Stimulated activated memory B cell treated with anti-CD40 and anti-IgM and Interleukin-4, amounts not matched to agents 10 μg/mL and 1 μg/mL and 100 μg/mL, for 72 hours (primary cell): ENCODE measurements around the gene ABCC4.

Experiments used
- ATAC-seq: fragments of 150-1000 bp; cut with Tn5 transposase; 2 replicates; pipeline ENCODE4 v1.10.0; 2021
- H3K27ac Mint-ChIP-seq: one replicate; pipeline ENCODE4 v1.8.0; 2022; ENCODE audit warnings: mild to moderate bottlenecking, mixed read lengths
- H3K27me3 Mint-ChIP-seq: one replicate; pipeline ENCODE4 v1.8.0; 2022; ENCODE audit warnings: mixed read lengths
- H3K36me3 Mint-ChIP-seq: one replicate; pipeline ENCODE4 v1.8.0; 2022; ENCODE audit warnings: mixed read lengths
- H3K4me1 Mint-ChIP-seq: one replicate; pipeline ENCODE4 v1.8.0; 2022; ENCODE audit warnings: mixed read lengths
- H3K4me3 Mint-ChIP-seq: one replicate; pipeline ENCODE4 v1.8.0; 2022; ENCODE audit warnings: mild to moderate bottlenecking, moderate library complexity, mixed read lengths
- H3K9me3 Mint-ChIP-seq: one replicate; pipeline ENCODE4 v1.8.0; 2022; ENCODE audit warnings: mixed read lengths

Gene ABCC4

GRCh38 chr13:95234242-95234641 is 67.0 kb downstream of the ABCC4 start:
- Mint-ChIP-seq H3K36me3 (peaks cover 19% of the 10 kb centered on the region), H3K27ac (no peak overlapping the region), H3K4me3 (no peak overlapping the region), H3K4me1 (peaks cover 38% of the 10 kb centered on the region), H3K27me3 (no peaks in the 10 kb centered on the region), H3K9me3 (no peaks in the 10 kb centered on the region)
- ATAC-seq = no peak

GRCh38 chr13:95233026-95233635 is 68.1 kb downstream of the ABCC4 start:
- no peak for ATAC-seq
- Mint-ChIP-seq H3K36me3 (peaks cover 19% of the 10 kb centered on the region), H3K27ac (no peak overlapping the region), H3K9me3 (no peaks in the 10 kb centered on the region), H3K27me3 (no peaks in the 10 kb centered on the region), H3K4me3 (no peak overlapping the region), H3K4me1 (peaks cover 38% of the 10 kb centered on the region)

- H3K27ac Mint-ChIP-seq = no peak overlapping the region
- peaks cover 11% of the 10 kb centered on the region for H3K36me3 Mint-ChIP-seq
- no peaks in the 10 kb centered on the region for H3K9me3 Mint-ChIP-seq
- ATAC-seq = no peak
- no peaks in the 10 kb centered on the region for H3K27me3 Mint-ChIP-seq
- no peak overlapping the region for H3K4me3 Mint-ChIP-seq
- H3K4me1 Mint-ChIP-seq = peaks cover 43% of the 10 kb centered on the region
Measured at GRCh38 chr13:95231393-95231792, 69.9 kb downstream of the ABCC4 start.

- Mint-ChIP-seq H3K27ac (no peak overlapping the region), H3K9me3 (no peaks in the 10 kb centered on the region), H3K4me3 (no peak overlapping the region), H3K4me1 (peaks cover 30% of the 10 kb centered on the region), H3K27me3 (no peaks in the 10 kb centered on the region), H3K36me3 (peaks cover 6% of the 10 kb centered on the region)
- no peak for ATAC-seq
Measured at GRCh38 chr13:95229855-95230254, 71.4 kb downstream of the ABCC4 start.

GRCh38 chr13:95228130-95228529 is 73.1 kb downstream of the ABCC4 start:
- no peak for ATAC-seq
- Mint-ChIP-seq H3K4me3 (no peak overlapping the region), H3K27me3 (no peaks in the 10 kb centered on the region), H3K36me3 (peaks cover 13% of the 10 kb centered on the region), H3K4me1 (peaks cover 28% of the 10 kb centered on the region), H3K9me3 (no peaks in the 10 kb centered on the region), H3K27ac (peak overlapping the region; percentile 77)

- peak overlapping the region; percentile 27 for H3K4me3 Mint-ChIP-seq
- peaks cover 39% of the 10 kb centered on the region for H3K4me1 Mint-ChIP-seq
- no peaks in the 10 kb centered on the region for H3K9me3 Mint-ChIP-seq
- peaks cover 13% of the 10 kb centered on the region for H3K36me3 Mint-ChIP-seq
- peak; percentile 91 for ATAC-seq
- H3K27me3 Mint-ChIP-seq = no peaks in the 10 kb centered on the region
- H3K27ac Mint-ChIP-seq = peak overlapping the region; percentile 77
Measured at GRCh38 chr13:95226932-95227695, 74.1 kb downstream of the ABCC4 start.

GRCh38 chr13:95226476-95226875 is 74.8 kb downstream of the ABCC4 start:
- no peak for ATAC-seq
- Mint-ChIP-seq H3K4me3 (peak overlapping the region; percentile 27), H3K9me3 (no peaks in the 10 kb centered on the region), H3K36me3 (peaks cover 13% of the 10 kb centered on the region), H3K4me1 (peaks cover 42% of the 10 kb centered on the region), H3K27ac (peak overlapping the region; percentile 77), H3K27me3 (no peaks in the 10 kb centered on the region)

- Mint-ChIP-seq H3K4me3 (no peak overlapping the region), H3K9me3 (no peaks in the 10 kb centered on the region), H3K27ac (peak overlapping the region; percentile 77), H3K27me3 (no peaks in the 10 kb centered on the region), H3K36me3 (peaks cover 11% of the 10 kb centered on the region), H3K4me1 (peaks cover 42% of the 10 kb centered on the region)
- ATAC-seq = no peak
Measured at GRCh38 chr13:95226050-95226449, 75.2 kb downstream of the ABCC4 start.

- Mint-ChIP-seq H3K27ac (peak overlapping the region; percentile 69), H3K4me1 (peaks cover 48% of the 10 kb centered on the region), H3K4me3 (no peak overlapping the region), H3K9me3 (no peaks in the 10 kb centered on the region), H3K36me3 (peaks cover 24% of the 10 kb centered on the region), H3K27me3 (no peaks in the 10 kb centered on the region)
- no peak for ATAC-seq
Measured at GRCh38 chr13:95224064-95224463, 77.2 kb downstream of the ABCC4 start.

- Mint-ChIP-seq H3K27me3 (no peaks in the 10 kb centered on the region), H3K9me3 (no peaks in the 10 kb centered on the region), H3K4me3 (no peak overlapping the region), H3K36me3 (peaks cover 32% of the 10 kb centered on the region), H3K4me1 (peaks cover 39% of the 10 kb centered on the region), H3K27ac (peak overlapping the region; percentile 69)
- ATAC-seq = no peak
Measured at GRCh38 chr13:95222733-95223018, 78.6 kb downstream of the ABCC4 start.

- peak overlapping the region; percentile 69 for H3K27ac Mint-ChIP-seq
- H3K4me1 Mint-ChIP-seq = peaks cover 34% of the 10 kb centered on the region
- ATAC-seq = no peak
Measured at GRCh38 chr13:95221971-95222732, 79.1 kb downstream of the ABCC4 start.

GRCh38 chr13:95220611-95221010 is 80.6 kb downstream of the ABCC4 start:
- peaks cover 25% of the 10 kb centered on the region for H3K4me1 Mint-ChIP-seq
- H3K4me3 Mint-ChIP-seq = no peak overlapping the region
- ATAC-seq = no peak
- H3K36me3 Mint-ChIP-seq = peaks cover 32% of the 10 kb centered on the region
- no peaks in the 10 kb centered on the region for H3K27me3 Mint-ChIP-seq
- H3K9me3 Mint-ChIP-seq = no peaks in the 10 kb centered on the region
- no peak overlapping the region for H3K27ac Mint-ChIP-seq

More at GRCh38 chr13:95221971-95222732, 79.1 kb downstream of the ABCC4 start:
- no peaks in the 10 kb centered on the region for H3K9me3 Mint-ChIP-seq
- H3K27me3 Mint-ChIP-seq = no peaks in the 10 kb centered on the region
- no peak overlapping the region for H3K4me3 Mint-ChIP-seq
- peaks cover 32% of the 10 kb centered on the region for H3K36me3 Mint-ChIP-seq

- no peak for ATAC-seq
- H3K9me3 Mint-ChIP-seq = no peaks in the 10 kb centered on the region
- peaks cover 20% of the 10 kb centered on the region for H3K4me1 Mint-ChIP-seq
- peaks cover 31% of the 10 kb centered on the region for H3K36me3 Mint-ChIP-seq
- no peak overlapping the region for H3K4me3 Mint-ChIP-seq
- H3K27me3 Mint-ChIP-seq = no peaks in the 10 kb centered on the region
- H3K27ac Mint-ChIP-seq = no peak overlapping the region
Measured at GRCh38 chr13:95217920-95218830, 83.1 kb downstream of the ABCC4 start.

- Mint-ChIP-seq H3K9me3 (no peaks in the 10 kb centered on the region), H3K4me3 (no peak overlapping the region), H3K36me3 (peaks cover 50% of the 10 kb centered on the region), H3K27ac (no peak overlapping the region), H3K4me1 (peaks cover 12% of the 10 kb centered on the region), H3K27me3 (no peaks in the 10 kb centered on the region)
- ATAC-seq = no peak
Measured at GRCh38 chr13:95216182-95216581, 85.1 kb downstream of the ABCC4 start.
